Right lobe of liver (tissue), 6 donors: Measurements from ENCODE around the gene MCM10. TPM values are rescaled to one million over a fixed set of nuclear protein-coding genes. Genes with fewer than 3 reads are reported as not detected.
"Not testable (repeated sequence)": the region's sequence is repeated elsewhere in the genome, so short reads cannot be mapped to it uniquely, and the experiment has no call there.

ENCODE experiments used
- ATAC-seq, 4 donors: fragments of 200-7000 bp; cut with Tn5 transposase; one replicate each; pipeline ENCODE4 v1.9.1; 2020; ENCODE audit warnings: mild to moderate bottlenecking in 4 of 4, moderate library complexity in 4 of 4
- DNase-seq, 3 donors: peaks; one replicate each; pipeline ENCODE4 v3.0.0-alpha.2; 2020
- H3K27ac ChIP-seq, 3 donors: fragments of 200-600 bp; one replicate each; pipeline ENCODE4 v1.8.0; 2022
- H3K27me3 ChIP-seq, 2 donors: fragments of 200-600 bp; one replicate each; pipeline ENCODE4 v1.8.0; 2022
- H3K36me3 ChIP-seq, 4 donors: fragments of 200-600 bp; sonication (generic) in 1 of 4; one replicate each; pipeline versions ENCODE4 v1.5.1 to v1.8.0; 2017 to 2022; ENCODE audit warnings: control low read depth in 1 of 4
- H3K4me1 ChIP-seq, 4 donors: fragments of 200-600 bp; sonication (generic) in 1 of 4; one replicate each; pipeline versions ENCODE4 v1.5.1 to v1.8.0; 2017 to 2022; ENCODE audit warnings: control low read depth in 1 of 4
- H3K4me3 ChIP-seq, 3 donors: fragments of 200-600 bp; one replicate each; pipeline ENCODE4 v1.8.0; 2022
- H3K9me3 ChIP-seq, 4 donors: fragments of 200-600 bp; sonication (generic) in 1 of 4; one replicate each; pipeline versions ENCODE4 v1.5.1 to v1.8.0; 2017 to 2022; ENCODE audit warnings: control low read depth in 1 of 4
- POLR2A ChIP-seq: fragments of 450-650 bp; IDR thresholded peaks from one replicate; pipeline ENCODE4 v1.6.1; 2017; ENCODE audit warnings: antibody characterized with exemption, mild to moderate bottlenecking
- WGBS: methylation state at CpG from one replicate; pipeline ENCODE4 v1.1.6; 2018; ENCODE audit warnings: low coverage, low lambda C conversion rate; ENCODE audit not compliant: insufficient coverage; ENCODE audit errors: missing lambda C conversion rate; 5-methylcytosine and 5-hydroxymethylcytosine counted together
- intact Hi-C, 2 donors: fragments of 100-400 bp; cut with DNase I; formaldehyde crosslinking; loops; one replicate each; pipeline versions ENCODE4 v1.11.2 to v1.14.1; 2022
- total RNA-seq, 6 experiments: library from RNA; depleted of rRNA in 2 of 6; stranded (reverse); fragments of >200 nt in 2 of 6; fragmentation: NEBNext Ultra II Directional in 3 of 6; extraction: Animal tissue kit (Norgen Biotek cat#: 25700) in 3 of 6; gene quantifications; one replicate each; pipeline versions ENCODE4 v1.1.0 to v1.2.4, GENCODE V29; 2016 to 2023
- TF ChIP-seq, protein P1 (sequence below), 4 donors: fragments of 200-600 bp in 3 of 4; fragments of 450-650 bp in 1 of 4; IDR thresholded peaks; one replicate each; pipeline versions ENCODE4 v1.5.1 to v1.8.0; 2016 to 2022; ENCODE audit warnings: antibody characterized with exemption in 4 of 4, mild to moderate bottlenecking in 2 of 4
- donor health status: DM: no; HTN: yes; CAD: no.
- donor health status: DM: no; HTN: no; CAD: no.
- donor health status: DM: no; HTN: no; CAD: no.
- donor health status: DM: no; HTN: yes; CAD: no.
- donor health status: DM: no; HTN: yes; CAD: no.

MCM10 gene
- total RNA-seq, 6 experiments from 2014 or later: 0.05 to 6.4 (median 0.64) TPM; not detected in 1

DNA sequence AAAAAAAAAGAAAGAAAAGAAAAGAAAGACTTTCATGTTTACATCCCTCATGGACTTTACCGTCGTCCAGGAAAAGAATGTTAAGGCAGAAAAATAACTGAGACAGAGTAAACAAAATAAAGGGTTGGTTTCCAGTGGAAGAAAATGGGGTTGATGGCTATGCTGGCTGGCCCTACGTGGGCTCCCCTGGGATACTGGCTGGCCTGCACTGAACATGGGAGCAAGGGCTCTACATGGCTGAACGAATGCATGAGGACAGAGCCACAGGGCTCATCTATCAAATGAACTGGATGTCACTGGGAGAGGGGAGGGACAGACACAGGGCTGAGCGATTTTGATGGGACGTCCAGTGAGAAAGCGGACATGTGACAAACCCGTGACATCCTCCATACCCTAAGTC lies 75.3 kb downstream of the MCM10 start:
- intact Hi-C loops: no loop called here
- TF ChIP-seq POLR2A: no peak
- TF ChIP-seq, protein P1, sequence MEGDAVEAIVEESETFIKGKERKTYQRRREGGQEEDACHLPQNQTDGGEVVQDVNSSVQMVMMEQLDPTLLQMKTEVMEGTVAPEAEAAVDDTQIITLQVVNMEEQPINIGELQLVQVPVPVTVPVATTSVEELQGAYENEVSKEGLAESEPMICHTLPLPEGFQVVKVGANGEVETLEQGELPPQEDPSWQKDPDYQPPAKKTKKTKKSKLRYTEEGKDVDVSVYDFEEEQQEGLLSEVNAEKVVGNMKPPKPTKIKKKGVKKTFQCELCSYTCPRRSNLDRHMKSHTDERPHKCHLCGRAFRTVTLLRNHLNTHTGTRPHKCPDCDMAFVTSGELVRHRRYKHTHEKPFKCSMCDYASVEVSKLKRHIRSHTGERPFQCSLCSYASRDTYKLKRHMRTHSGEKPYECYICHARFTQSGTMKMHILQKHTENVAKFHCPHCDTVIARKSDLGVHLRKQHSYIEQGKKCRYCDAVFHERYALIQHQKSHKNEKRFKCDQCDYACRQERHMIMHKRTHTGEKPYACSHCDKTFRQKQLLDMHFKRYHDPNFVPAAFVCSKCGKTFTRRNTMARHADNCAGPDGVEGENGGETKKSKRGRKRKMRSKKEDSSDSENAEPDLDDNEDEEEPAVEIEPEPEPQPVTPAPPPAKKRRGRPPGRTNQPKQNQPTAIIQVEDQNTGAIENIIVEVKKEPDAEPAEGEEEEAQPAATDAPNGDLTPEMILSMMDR (IDR thresholded peaks at IDR 0.05): no peak
- Histone ChIP-seq H3K9me3 (no peaks in the 10 kb centered on the region), H3K4me3 (no peak overlapping the region), H3K27ac (no peak overlapping the region), H3K4me1 (no peaks in the 10 kb centered on the region), H3K27me3 (no peaks in the 10 kb centered on the region), H3K36me3 (no peaks in the 10 kb centered on the region)
- ATAC-seq: no peak
- no peak for DNase-seq
- WGBS: 89% methylated on average over 5 of the region's 8 CpGs

DNA sequence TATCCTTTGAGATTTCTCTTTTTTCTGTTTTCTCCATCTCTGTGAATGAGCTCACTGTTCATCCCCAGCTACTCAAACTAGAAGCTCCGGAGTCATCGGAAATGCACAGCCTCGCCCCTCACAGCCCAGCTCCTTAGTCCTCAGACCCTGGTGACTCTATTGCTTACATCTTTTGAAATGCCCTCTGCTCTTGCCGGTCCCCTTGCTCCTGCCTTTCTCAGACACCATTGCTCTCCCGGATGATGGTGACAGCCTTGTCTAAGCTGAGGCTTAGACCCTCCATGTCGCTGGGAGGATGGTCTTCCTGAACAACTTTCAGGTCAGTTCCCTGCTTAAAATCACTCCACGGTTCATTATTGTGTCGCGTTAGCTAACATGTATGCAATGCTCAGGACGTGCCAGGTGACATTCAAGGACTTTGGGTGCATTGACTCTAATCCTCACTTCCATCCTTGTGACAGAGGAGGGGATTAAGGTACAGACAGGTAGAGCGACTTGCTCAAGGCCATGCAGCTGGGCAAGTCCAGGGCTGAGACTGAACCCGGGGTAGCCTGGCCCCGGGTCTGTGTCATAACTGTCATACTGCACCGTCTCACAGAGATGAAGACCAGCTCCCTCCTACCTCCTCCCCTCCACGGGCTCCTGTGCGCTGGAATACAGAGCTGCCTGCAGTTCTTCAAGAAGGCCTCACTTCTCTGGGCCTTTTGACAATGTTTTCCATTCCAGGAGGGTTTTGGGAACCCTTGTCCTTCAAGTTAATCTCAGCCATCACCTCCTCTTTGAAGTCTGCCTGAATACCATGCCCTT lies 77.1 kb downstream of the MCM10 start:
- intact Hi-C loops: no loop called here
- Histone ChIP-seq H3K9me3 (no peaks in the 10 kb centered on the region), H3K36me3 (no peaks in the 10 kb centered on the region), H3K4me3 (no peak overlapping the region), H3K4me1 (no peaks in the 10 kb centered on the region), H3K27ac (no peak overlapping the region), H3K27me3 (no peaks in the 10 kb centered on the region)
- no peak for TF ChIP-seq POLR2A
- TF ChIP-seq, protein P1 (IDR thresholded peaks at IDR 0.05): no peak
- 90% methylated on average over 11 of the region's 16 CpGs for WGBS
- no peak for DNase-seq
- ATAC-seq: no peak

DNA sequence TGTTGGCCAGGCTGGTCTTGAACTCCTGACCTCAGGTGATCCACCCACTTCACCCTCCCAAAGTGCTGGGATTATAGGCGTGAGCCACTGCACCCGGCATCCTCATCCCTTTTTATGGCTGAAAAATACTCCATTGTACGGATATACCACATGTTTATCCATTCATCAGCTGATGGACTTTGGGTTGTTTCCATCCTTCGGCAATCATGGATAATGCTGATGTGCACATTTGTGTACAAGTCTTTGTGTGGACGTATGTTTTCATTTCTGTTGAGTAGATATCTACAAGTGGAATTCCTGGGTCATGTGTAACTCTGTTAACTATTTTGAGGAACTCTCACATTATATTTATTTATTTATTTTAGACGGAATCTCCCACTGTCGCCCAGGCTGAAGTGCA lies 78.6 kb downstream of the MCM10 start:
- no peaks in the 10 kb centered on the region for H3K36me3 ChIP-seq
- H3K9me3 ChIP-seq: no peaks in the 10 kb centered on the region
- H3K27ac ChIP-seq: no peak overlapping the region
- intact Hi-C loops: no loop called here
- no peaks in the 10 kb centered on the region for H3K27me3 ChIP-seq
- TF ChIP-seq, protein P1 (IDR thresholded peaks at IDR 0.05): no peak
- no peak for TF ChIP-seq POLR2A
- no peaks in the 10 kb centered on the region for H3K4me1 ChIP-seq
- 72% methylated on average over 5 of the region's 7 CpGs for WGBS
- ATAC-seq (no peak), DNase-seq (no peak)
- H3K4me3 ChIP-seq: no peak overlapping the region

- no peaks in the 10 kb centered on the region for H3K4me1 ChIP-seq
- no peak for DNase-seq
- no peaks in the 10 kb centered on the region for H3K27me3 ChIP-seq
- peak in 1 of 4 donors; percentile 38 for ATAC-seq
- WGBS: 61% methylated on average over 2 of the region's 3 CpGs
- H3K4me3 ChIP-seq: no peak overlapping the region
- no peaks in the 10 kb centered on the region for H3K9me3 ChIP-seq
- TF ChIP-seq, protein P1 (IDR thresholded peaks at IDR 0.05): no peak
- TF ChIP-seq POLR2A: no peak
- intact Hi-C loops: no loop called here
- no peaks in the 10 kb centered on the region for H3K36me3 ChIP-seq
- no peak overlapping the region for H3K27ac ChIP-seq
Measured at GRCh38 chr10:13241613-13242012, 80.3 kb downstream of the MCM10 start.

- H3K4me1 ChIP-seq, H3K27ac ChIP-seq, ATAC-seq, H3K9me3 ChIP-seq, DNase-seq, intact Hi-C loops, H3K4me3 ChIP-seq, H3K36me3 ChIP-seq, H3K27me3 ChIP-seq: not testable (repeated sequence)
- WGBS: 89% methylated on average over 4 of the region's 5 CpGs
Measured at GRCh38 chr10:13242260-13242659, 80.9 kb downstream of the MCM10 start.
